ENCODE data around the gene HTT-AS.

The HTT-AS gene

GRCh38 chr4:3029464-3029863 lies 44.9 kb downstream of the HTT-AS start:
- no peak for DNase-seq

- DNase-seq = no peak
Measured at GRCh38 chr4:3026540-3026939, 47.8 kb downstream of the HTT-AS start.

GRCh38 chr4:3025881-3026280 lies 48.5 kb downstream of the HTT-AS start:
- DNase-seq = no peak

- no peak for DNase-seq
Measured at GRCh38 chr4:3022651-3023050, 51.7 kb downstream of the HTT-AS start.

- DNase-seq = no peak
Measured at GRCh38 chr4:3022112-3022511, 52.2 kb downstream of the HTT-AS start.

- DNase-seq = no peak
Measured at GRCh38 chr4:3021627-3022026, 52.7 kb downstream of the HTT-AS start.

- no peak for DNase-seq
Measured at GRCh38 chr4:3021127-3021526, 53.2 kb downstream of the HTT-AS start.

- DNase-seq = no peak
Measured at GRCh38 chr4:3019145-3019846, 55.0 kb downstream of the HTT-AS start.

- DNase-seq = no peak
Measured at GRCh38 chr4:3017504-3017903, 56.8 kb downstream of the HTT-AS start.

GRCh38 chr4:3016961-3017360 lies 57.4 kb downstream of the HTT-AS start:
- no peak for DNase-seq

- no peak for DNase-seq
Measured at GRCh38 chr4:3013839-3014350, 60.4 kb downstream of the HTT-AS start.

All from EL (cell line).